Osteocyte (in vitro differentiated cells): ENCODE data around the gene TMEM242. TPM values are rescaled to one million over a fixed set of nuclear protein-coding genes. Genes with fewer than 3 reads are reported as not detected.

ENCODE experiments used
- DNase-seq: peaks from one replicate; pipeline ENCODE4 v3.0.0; 2021; ENCODE audit warnings: mixed read lengths; ENCODE audit not compliant: unreplicated experiment; ENCODE audit errors: extremely low spot score
- H3K27ac Mint-ChIP-seq: one replicate; pipeline ENCODE4 v1.8.0; 2021; ENCODE audit warnings: mild to moderate bottlenecking, mixed read lengths; ENCODE audit not compliant: unreplicated experiment
- H3K27me3 Mint-ChIP-seq: one replicate; pipeline ENCODE4 v1.8.0; 2021; ENCODE audit warnings: mixed read lengths; ENCODE audit not compliant: unreplicated experiment
- H3K36me3 Mint-ChIP-seq: one replicate; pipeline ENCODE4 v1.8.0; 2021; ENCODE audit warnings: mixed read lengths; ENCODE audit not compliant: unreplicated experiment
- H3K4me1 Mint-ChIP-seq: one replicate; pipeline ENCODE4 v1.8.0; 2021; ENCODE audit warnings: mixed read lengths; ENCODE audit not compliant: unreplicated experiment
- H3K4me3 Mint-ChIP-seq: one replicate; pipeline ENCODE4 v1.8.0; 2021; ENCODE audit warnings: mild to moderate bottlenecking, moderate library complexity, mixed read lengths; ENCODE audit not compliant: unreplicated experiment
- H3K9me3 Mint-ChIP-seq: one replicate; pipeline ENCODE4 v1.8.0; 2021; ENCODE audit warnings: mixed read lengths; ENCODE audit not compliant: unreplicated experiment
- total RNA-seq: library from RNA; stranded (reverse); gene quantifications from 2 replicates; pipeline ENCODE4 v1.2.1, GENCODE V29; 2021
- TF ChIP-seq, protein P1 (sequence below): fragments of 200-600 bp; sonication (generic); IDR thresholded peaks from 2 replicates; pipeline ENCODE4 v1.5.0; 2021; ENCODE audit warnings: antibody characterized with exemption, mild to moderate bottlenecking, moderate library complexity

TMEM242 gene
- total RNA-seq, 1 donor from 2014 or later: 12.7 TPM

DNA sequence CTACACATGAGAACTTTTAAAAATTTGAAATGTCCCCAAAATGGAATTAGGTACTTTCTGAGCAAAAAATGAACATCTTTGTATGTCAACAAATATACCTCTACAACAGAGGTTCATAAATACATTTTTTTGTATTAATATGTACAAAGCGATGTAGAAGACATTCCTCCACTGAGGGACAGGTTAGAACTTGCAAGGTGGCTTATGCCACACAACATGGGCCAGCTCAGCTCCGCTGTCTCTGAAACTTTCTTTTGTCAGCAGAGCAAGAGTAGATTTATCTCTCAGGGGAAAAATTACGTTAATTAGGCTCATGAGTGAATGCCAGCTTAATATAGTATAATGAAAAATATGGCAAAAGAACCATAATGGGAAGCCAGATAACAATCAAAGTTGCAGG is 10.6 kb upstream of the TMEM242 start:
- TF ChIP-seq, protein P1, sequence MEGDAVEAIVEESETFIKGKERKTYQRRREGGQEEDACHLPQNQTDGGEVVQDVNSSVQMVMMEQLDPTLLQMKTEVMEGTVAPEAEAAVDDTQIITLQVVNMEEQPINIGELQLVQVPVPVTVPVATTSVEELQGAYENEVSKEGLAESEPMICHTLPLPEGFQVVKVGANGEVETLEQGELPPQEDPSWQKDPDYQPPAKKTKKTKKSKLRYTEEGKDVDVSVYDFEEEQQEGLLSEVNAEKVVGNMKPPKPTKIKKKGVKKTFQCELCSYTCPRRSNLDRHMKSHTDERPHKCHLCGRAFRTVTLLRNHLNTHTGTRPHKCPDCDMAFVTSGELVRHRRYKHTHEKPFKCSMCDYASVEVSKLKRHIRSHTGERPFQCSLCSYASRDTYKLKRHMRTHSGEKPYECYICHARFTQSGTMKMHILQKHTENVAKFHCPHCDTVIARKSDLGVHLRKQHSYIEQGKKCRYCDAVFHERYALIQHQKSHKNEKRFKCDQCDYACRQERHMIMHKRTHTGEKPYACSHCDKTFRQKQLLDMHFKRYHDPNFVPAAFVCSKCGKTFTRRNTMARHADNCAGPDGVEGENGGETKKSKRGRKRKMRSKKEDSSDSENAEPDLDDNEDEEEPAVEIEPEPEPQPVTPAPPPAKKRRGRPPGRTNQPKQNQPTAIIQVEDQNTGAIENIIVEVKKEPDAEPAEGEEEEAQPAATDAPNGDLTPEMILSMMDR: no peak

DNA sequence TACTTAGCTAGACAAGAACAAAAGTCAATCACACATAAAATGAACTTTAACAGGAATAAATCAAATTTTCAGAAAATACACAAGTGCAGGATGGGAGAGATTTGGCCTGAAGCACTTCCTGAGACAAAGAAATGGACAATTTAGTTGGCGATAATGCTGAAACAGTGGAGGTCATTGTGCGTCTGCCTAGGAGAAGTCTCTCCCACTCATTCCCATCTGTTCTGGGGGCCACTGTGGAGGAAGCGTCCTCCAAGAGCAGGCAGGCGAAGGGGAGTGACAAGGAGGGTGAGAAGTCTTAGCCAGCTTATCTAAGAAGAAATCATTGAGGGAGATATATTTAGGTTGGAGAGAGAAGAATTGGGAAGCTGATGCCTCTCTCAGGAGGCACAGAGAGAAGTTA is 10.2 kb upstream of the TMEM242 start:
- Mint-ChIP-seq H3K27ac (no peak overlapping the region), H3K4me3 (no peak overlapping the region), H3K27me3 (peaks cover 53% of the 10 kb centered on the region), H3K36me3 (no peaks in the 10 kb centered on the region), H3K4me1 (no peaks in the 10 kb centered on the region), H3K9me3 (no peaks in the 10 kb centered on the region)
- TF ChIP-seq, protein P1: no peak
- no peak for DNase-seq

More for the DNA sequence above, 10.6 kb upstream of the TMEM242 start:
- Mint-ChIP-seq H3K4me1 (no peaks in the 10 kb centered on the region), H3K9me3 (no peaks in the 10 kb centered on the region), H3K36me3 (no peaks in the 10 kb centered on the region), H3K4me3 (no peak overlapping the region), H3K27ac (no peak overlapping the region), H3K27me3 (peaks cover 56% of the 10 kb centered on the region)
- DNase-seq: no peak

DNA sequence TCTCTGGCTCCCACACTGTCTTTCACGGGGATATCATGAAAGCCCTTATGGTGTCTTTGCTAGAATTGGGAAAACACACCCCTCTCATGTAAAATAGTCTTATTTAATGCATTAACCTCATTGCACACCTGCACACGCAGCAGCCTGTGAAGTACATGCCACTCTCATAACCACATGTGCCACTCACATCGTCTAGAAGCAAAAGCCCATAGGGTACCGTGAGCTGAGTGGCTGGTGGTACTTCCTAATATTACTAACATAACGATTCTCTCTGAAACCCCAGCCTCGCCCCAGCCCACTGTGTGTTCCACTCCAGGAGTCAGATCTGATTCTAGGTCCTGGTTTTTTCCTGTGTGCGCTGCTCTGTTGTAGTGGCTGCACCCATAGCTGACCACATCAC is 9.5 kb upstream of the TMEM242 start:
- Mint-ChIP-seq H3K27ac (no peak overlapping the region), H3K9me3 (no peaks in the 10 kb centered on the region), H3K4me1 (no peaks in the 10 kb centered on the region), H3K4me3 (no peak overlapping the region), H3K27me3 (peaks cover 59% of the 10 kb centered on the region), H3K36me3 (no peaks in the 10 kb centered on the region)
- TF ChIP-seq, protein P1: no peak
- no peak for DNase-seq

DNA sequence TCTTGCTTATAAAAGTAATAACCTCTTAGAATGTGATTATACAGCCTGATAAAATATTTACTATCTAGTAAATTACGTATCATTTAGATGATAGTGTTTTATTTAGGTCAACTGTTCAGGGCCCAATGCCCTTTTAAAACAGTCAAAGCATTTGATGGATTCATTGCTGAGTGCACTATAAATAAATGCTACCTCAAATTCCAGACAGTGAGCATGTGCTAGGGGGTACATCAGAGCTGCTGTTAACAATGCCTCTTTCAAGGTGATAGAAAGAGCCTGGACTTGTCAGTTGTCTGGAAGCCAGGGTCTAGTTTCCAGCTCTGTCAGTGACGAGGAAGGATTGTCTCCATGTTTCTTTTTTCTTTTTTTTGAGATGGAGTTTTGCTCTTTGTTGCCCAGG is 7.5 kb upstream of the TMEM242 start:
- TF ChIP-seq, protein P1: no peak
- no peaks in the 10 kb centered on the region for H3K4me1 Mint-ChIP-seq
- no peak overlapping the region for H3K27ac Mint-ChIP-seq
- H3K27me3 Mint-ChIP-seq: peaks cover 56% of the 10 kb centered on the region
- no peak overlapping the region for H3K4me3 Mint-ChIP-seq
- DNase-seq: no peak
- no peaks in the 10 kb centered on the region for H3K36me3 Mint-ChIP-seq
- no peaks in the 10 kb centered on the region for H3K9me3 Mint-ChIP-seq

DNA sequence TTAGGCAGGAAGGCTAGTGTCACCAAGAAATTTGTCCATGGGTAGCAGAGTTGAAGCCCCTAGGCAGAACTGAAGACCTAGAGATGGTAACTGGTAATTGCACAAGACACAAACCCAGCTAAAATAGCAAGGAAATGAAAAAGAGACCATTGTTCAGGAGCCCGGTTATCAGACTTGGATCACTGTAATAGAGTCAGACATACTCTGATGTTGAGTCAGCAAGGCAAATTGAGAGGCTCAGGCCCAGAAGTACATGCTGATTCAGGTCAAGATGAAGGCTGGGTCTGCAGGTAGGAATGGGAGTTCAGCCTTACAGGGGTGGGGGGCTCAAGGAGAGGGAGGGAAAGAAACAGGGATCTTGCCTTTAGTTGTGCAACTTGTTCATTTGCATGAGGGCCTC is 6.5 kb upstream of the TMEM242 start:
- DNase-seq: no peak
- Mint-ChIP-seq H3K36me3 (no peaks in the 10 kb centered on the region), H3K27me3 (peaks cover 52% of the 10 kb centered on the region), H3K9me3 (no peaks in the 10 kb centered on the region), H3K4me1 (peaks cover 1% of the 10 kb centered on the region), H3K27ac (no peak overlapping the region), H3K4me3 (no peak overlapping the region)
- TF ChIP-seq, protein P1: no peak
